Fibroblast of lung (primary cell): ENCODE data around the gene HACD2. TPM values are rescaled to one million over a fixed set of nuclear protein-coding genes. Genes with fewer than 3 reads are reported as not detected.

Experiments used
- DNase-seq, 2 donors: peaks; one replicate each; pipeline versions ENCODE4 v3.0.0 to v3.0.0-alpha.2; 2010; ENCODE audit warnings: low read depth in 2 of 2
- H2AFZ ChIP-seq: 2 replicates; pipeline ENCODE4 v1.5.1; 2012; ENCODE audit warnings: low read length, control low read depth, inconsistent platforms
- H3K27ac ChIP-seq: 2 replicates; pipeline ENCODE4 v1.5.1; 2011; ENCODE audit warnings: low read length, control low read depth; ENCODE audit not compliant: insufficient read depth
- H3K27me3 ChIP-seq: 2 replicates; pipeline ENCODE4 v1.5.1; 2011; ENCODE audit warnings: mild to moderate bottlenecking, low read length; ENCODE audit not compliant: control insufficient read depth, insufficient read depth
- H3K36me3 ChIP-seq: 2 replicates; pipeline ENCODE4 v1.5.1; 2011; ENCODE audit warnings: low read length; ENCODE audit not compliant: control insufficient read depth, insufficient read depth
- H3K4me1 ChIP-seq: 2 replicates; pipeline ENCODE4 v1.5.1; 2011; ENCODE audit warnings: low read length; ENCODE audit not compliant: control insufficient read depth, insufficient read depth; ENCODE audit errors: extremely low read depth
- H3K4me2 ChIP-seq: 2 replicates; pipeline ENCODE4 v1.5.1; 2011; ENCODE audit warnings: low read length, control low read depth; ENCODE audit not compliant: insufficient read depth; ENCODE audit errors: extremely low read depth
- H3K4me3 ChIP-seq, 4 experiments: fragments of 200-600 bp in 1 of 4; sonication (generic) in 1 of 4; replicated peaks in 1 of 4; 2 replicates each; pipeline ENCODE4 v1.5.1; 2011 to 2016; ENCODE audit warnings: low read length in 4 of 4, low read depth in 3 of 4, mild to moderate bottlenecking in 3 of 4, control low read depth in 2 of 4, inconsistent platforms in 1 of 4, mixed read lengths in 1 of 4; ENCODE audit not compliant: insufficient read depth in 1 of 4; ENCODE audit errors: control extremely low read depth in 1 of 4
- H3K79me2 ChIP-seq: 2 replicates; pipeline ENCODE4 v1.5.1; 2012; ENCODE audit warnings: mild to moderate bottlenecking, low read length, inconsistent platforms; ENCODE audit not compliant: control insufficient read depth, insufficient read depth
- H3K9ac ChIP-seq: 2 replicates; pipeline ENCODE4 v1.5.1; 2011; ENCODE audit warnings: mild to moderate bottlenecking, low read length, control low read depth; ENCODE audit not compliant: insufficient read depth
- H3K9me3 ChIP-seq: 2 replicates; pipeline ENCODE4 v1.5.1; 2012; ENCODE audit warnings: low read depth, low read length; ENCODE audit not compliant: control insufficient read depth, insufficient read depth
- H4K20me1 ChIP-seq: 2 replicates; pipeline ENCODE4 v1.5.1; 2011; ENCODE audit warnings: low read length; ENCODE audit not compliant: control insufficient read depth, insufficient read depth; ENCODE audit errors: extremely low read depth
- EZH2 ChIP-seq: IDR thresholded peaks from 2 replicates; pipeline ENCODE4 v1.5.1; 2012; ENCODE audit warnings: low read length, control low read depth, mild to moderate bottlenecking; ENCODE audit errors: missing control alignments
- polyA plus RNA-seq, 2 donors: library from polyadenylated mRNA; depleted of rRNA in 1 of 2; stranded (reverse) in 1 of 2; unstranded in 1 of 2; fragments of >200 nt; gene quantifications; 2 replicates each; pipeline ENCODE4 v1.2.1, GENCODE V29; 2011 to 2012; ENCODE audit warnings: missing spikeins in 1 of 2
- total RNA-seq: library from RNA; depleted of rRNA; stranded (reverse); fragments of >200 nt; gene quantifications from 2 replicates; pipeline ENCODE4 v1.2.1, GENCODE V29; 2014
- TF ChIP-seq, protein P1 (sequence below), 2 donors: IDR thresholded peaks in 1 of 2; conservative IDR thresholded peaks in 1 of 2; 1 replicate in 1 of 2; 2 replicates in 1 of 2; pipeline ENCODE4 v1.5.1; 2011 to 2012; ENCODE audit warnings: low read length in 2 of 2, control low read depth in 1 of 2, inconsistent platforms in 1 of 2, low read depth in 1 of 2, mild to moderate bottlenecking in 1 of 2

Gene HACD2
- total and polyA plus RNA-seq, 2 donors (not counting 1 experiment from before 2014, with no cell fraction given) = 22.0 to 48.7 TPM

DNA sequence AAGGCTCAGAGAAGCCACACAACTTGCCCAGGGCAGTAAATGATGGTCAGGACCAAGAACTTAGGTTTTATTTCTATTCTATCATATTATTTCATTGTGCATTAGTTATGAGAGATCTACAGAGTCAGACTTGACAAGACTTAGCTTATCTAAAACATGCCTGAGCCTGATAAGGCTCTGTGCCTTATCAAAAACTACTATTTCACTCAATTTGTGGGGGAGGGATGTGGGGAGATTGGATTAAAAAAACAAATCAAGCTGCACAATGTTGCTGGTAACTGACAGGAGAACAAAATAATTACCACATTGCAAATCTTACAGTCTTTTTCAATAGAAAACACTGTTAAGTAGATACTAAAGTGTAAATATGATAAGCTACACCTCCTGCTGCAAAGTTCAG is 16.0 kb downstream of the HACD2 start:
- no peaks in the 10 kb centered on the region for H3K4me1 ChIP-seq
- H3K36me3 ChIP-seq = peaks cover 2% of the 10 kb centered on the region
- no peak for TF ChIP-seq EZH2
- TF ChIP-seq, protein P1, sequence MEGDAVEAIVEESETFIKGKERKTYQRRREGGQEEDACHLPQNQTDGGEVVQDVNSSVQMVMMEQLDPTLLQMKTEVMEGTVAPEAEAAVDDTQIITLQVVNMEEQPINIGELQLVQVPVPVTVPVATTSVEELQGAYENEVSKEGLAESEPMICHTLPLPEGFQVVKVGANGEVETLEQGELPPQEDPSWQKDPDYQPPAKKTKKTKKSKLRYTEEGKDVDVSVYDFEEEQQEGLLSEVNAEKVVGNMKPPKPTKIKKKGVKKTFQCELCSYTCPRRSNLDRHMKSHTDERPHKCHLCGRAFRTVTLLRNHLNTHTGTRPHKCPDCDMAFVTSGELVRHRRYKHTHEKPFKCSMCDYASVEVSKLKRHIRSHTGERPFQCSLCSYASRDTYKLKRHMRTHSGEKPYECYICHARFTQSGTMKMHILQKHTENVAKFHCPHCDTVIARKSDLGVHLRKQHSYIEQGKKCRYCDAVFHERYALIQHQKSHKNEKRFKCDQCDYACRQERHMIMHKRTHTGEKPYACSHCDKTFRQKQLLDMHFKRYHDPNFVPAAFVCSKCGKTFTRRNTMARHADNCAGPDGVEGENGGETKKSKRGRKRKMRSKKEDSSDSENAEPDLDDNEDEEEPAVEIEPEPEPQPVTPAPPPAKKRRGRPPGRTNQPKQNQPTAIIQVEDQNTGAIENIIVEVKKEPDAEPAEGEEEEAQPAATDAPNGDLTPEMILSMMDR (conservative IDR thresholded peaks at IDR 0.05 in 1 of 2, IDR thresholded peaks at IDR 0.05 in 1 of 2; ENCODE audit: low read depth in 1 of 2, low read length in 2 of 2) = no peak
- H2AFZ ChIP-seq = no peak overlapping the region
- H3K79me2 ChIP-seq = no peaks in the 10 kb centered on the region
- no peak overlapping the region for H3K4me3 ChIP-seq
- H3K27ac ChIP-seq = no peak overlapping the region
- no peaks in the 10 kb centered on the region for H3K27me3 ChIP-seq
- no peak overlapping the region for H3K9ac ChIP-seq
- no peaks in the 10 kb centered on the region for H3K9me3 ChIP-seq
- no peak overlapping the region for H3K4me2 ChIP-seq
- no peak for DNase-seq
- H4K20me1 ChIP-seq = no peaks in the 10 kb centered on the region

DNA sequence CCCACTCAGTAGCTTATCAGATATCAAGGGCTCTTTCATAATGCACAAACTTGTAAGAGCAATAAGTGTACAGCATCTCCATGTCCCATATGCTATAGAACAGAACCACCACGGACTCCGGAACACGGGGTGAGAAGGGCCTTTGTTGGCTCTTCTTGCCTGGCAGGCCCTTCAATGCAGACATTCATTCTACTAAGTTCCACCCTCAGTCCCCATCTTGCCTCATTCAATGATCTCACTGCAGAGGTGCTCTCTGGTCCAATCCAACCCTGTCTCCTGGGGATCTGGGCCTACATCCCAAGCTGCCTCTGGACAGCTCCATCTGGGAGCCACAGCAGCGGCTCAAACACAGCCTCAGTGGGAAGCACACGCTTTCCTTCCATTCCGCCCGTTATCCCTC is 16.8 kb downstream of the HACD2 start:
- Histone ChIP-seq H3K4me1 (no peaks in the 10 kb centered on the region), H3K9me3 (no peaks in the 10 kb centered on the region), H3K9ac (no peak overlapping the region), H3K27me3 (no peaks in the 10 kb centered on the region), H3K4me2 (no peak overlapping the region), H3K79me2 (no peaks in the 10 kb centered on the region), H3K4me3 (no peak overlapping the region), H3K27ac (no peak overlapping the region), H4K20me1 (no peaks in the 10 kb centered on the region), H3K36me3 (peaks cover 2% of the 10 kb centered on the region), H2AFZ (no peak overlapping the region)
- DNase-seq = no peak
- TF ChIP-seq, protein P1 (conservative IDR thresholded peaks at IDR 0.05 in 1 of 2, IDR thresholded peaks at IDR 0.05 in 1 of 2; ENCODE audit: low read depth in 1 of 2, low read length in 2 of 2) = no peak
- TF ChIP-seq EZH2 = no peak

DNA sequence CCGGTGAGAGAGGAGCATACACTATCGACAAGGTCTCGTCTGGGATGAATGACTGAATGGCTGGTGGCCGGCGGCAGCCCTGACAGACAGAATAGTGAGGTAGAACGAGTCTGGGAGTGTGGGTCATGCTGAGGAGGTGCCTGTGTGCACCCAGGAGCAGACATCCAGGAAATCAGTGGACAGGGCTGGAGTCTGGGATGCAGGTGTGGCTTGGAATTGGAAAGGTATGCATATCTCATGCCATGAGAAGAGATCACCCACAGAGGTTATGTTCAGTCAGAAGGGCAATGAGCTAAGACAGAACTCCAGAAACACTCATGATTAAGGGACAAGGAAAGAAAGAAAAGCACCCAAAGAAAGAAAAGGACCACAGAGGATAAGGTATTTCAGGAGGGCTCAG is 20.8 kb downstream of the HACD2 start:
- H3K36me3 ChIP-seq = no peaks in the 10 kb centered on the region
- H3K79me2 ChIP-seq = no peaks in the 10 kb centered on the region
- H2AFZ ChIP-seq = no peak overlapping the region
- H4K20me1 ChIP-seq = no peaks in the 10 kb centered on the region
- no peaks in the 10 kb centered on the region for H3K4me1 ChIP-seq
- H3K27ac ChIP-seq = no peak overlapping the region
- no peaks in the 10 kb centered on the region for H3K9me3 ChIP-seq
- no peak for DNase-seq
- TF ChIP-seq EZH2 = no peak
- TF ChIP-seq, protein P1 (conservative IDR thresholded peaks at IDR 0.05 in 1 of 2, IDR thresholded peaks at IDR 0.05 in 1 of 2; ENCODE audit: low read depth in 1 of 2, low read length in 2 of 2) = no peak
- no peaks in the 10 kb centered on the region for H3K27me3 ChIP-seq
- H3K9ac ChIP-seq = no peak overlapping the region
- no peak overlapping the region for H3K4me2 ChIP-seq
- no peak overlapping the region for H3K4me3 ChIP-seq
